ENCODE measurements around the gene TRIM14.

Gene TRIM14

GRCh38 chr9:98101868-98102273, 17.2 kb downstream of the TRIM14 start:
- TF ChIP-seq, protein P1, sequence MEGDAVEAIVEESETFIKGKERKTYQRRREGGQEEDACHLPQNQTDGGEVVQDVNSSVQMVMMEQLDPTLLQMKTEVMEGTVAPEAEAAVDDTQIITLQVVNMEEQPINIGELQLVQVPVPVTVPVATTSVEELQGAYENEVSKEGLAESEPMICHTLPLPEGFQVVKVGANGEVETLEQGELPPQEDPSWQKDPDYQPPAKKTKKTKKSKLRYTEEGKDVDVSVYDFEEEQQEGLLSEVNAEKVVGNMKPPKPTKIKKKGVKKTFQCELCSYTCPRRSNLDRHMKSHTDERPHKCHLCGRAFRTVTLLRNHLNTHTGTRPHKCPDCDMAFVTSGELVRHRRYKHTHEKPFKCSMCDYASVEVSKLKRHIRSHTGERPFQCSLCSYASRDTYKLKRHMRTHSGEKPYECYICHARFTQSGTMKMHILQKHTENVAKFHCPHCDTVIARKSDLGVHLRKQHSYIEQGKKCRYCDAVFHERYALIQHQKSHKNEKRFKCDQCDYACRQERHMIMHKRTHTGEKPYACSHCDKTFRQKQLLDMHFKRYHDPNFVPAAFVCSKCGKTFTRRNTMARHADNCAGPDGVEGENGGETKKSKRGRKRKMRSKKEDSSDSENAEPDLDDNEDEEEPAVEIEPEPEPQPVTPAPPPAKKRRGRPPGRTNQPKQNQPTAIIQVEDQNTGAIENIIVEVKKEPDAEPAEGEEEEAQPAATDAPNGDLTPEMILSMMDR (IDR thresholded peaks at IDR 0.05; ENCODE audit: borderline replicate concordance, control extremely low read depth, extremely low read depth, insufficient read depth, missing control alignments): no peak
- in situ Hi-C loops (cut with MboI; ENCODE audit: low sequenced_read_pairs, unreplicated experiment): no loop called here
- peak; percentile 83 for DNase-seq (ENCODE audit: low spot score)

DNA sequence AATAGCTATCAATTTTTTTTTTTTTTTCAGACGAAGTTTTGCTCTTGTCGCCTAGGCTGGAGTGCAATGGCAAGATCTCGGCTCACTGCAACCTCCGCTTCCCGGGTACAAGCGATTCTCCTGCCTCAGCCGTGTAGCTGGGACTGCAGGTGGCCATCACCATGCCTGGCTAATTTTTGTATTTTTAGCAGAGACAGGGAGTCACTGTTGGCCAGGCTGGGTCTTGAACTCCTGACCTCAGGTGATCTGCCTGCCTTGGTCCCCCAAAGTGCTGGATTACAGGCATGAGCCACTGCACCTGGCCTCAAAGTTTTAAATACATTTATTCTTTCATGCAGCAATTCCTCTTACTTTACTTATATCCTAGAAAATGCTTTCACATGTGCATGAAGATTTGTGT, 17.6 kb downstream of the TRIM14 start:
- DNase-seq (ENCODE audit: low spot score): no peak
- TF ChIP-seq, protein P1 (IDR thresholded peaks at IDR 0.05; ENCODE audit: borderline replicate concordance, control extremely low read depth, extremely low read depth, insufficient read depth, missing control alignments): no peak
- in situ Hi-C loops (cut with MboI; ENCODE audit: low sequenced_read_pairs, unreplicated experiment): no loop called here

DNA sequence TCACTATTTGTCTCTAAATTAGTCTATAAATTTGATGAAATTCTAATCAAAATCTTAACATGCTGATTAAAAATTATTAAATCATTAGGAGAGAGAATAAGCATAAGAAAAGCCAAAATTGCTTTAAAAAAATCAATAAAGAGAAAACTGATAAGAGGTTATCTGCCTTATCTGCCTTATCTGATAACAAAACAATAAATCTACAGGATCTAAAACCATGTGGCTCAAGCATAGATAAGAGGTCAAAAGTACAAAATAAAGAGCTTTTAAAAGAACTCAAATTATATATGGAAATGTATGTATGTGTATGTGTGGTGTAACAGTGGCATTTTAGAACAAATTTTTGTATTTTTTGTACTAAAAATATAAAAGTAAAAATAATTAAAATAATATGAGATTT, 18.6 kb downstream of the TRIM14 start:
- TF ChIP-seq, protein P1 (IDR thresholded peaks at IDR 0.05; ENCODE audit: borderline replicate concordance, control extremely low read depth, extremely low read depth, insufficient read depth, missing control alignments): no peak
- in situ Hi-C loops (cut with MboI; ENCODE audit: low sequenced_read_pairs, unreplicated experiment): no loop called here
- DNase-seq (ENCODE audit: low spot score): no peak

DNA sequence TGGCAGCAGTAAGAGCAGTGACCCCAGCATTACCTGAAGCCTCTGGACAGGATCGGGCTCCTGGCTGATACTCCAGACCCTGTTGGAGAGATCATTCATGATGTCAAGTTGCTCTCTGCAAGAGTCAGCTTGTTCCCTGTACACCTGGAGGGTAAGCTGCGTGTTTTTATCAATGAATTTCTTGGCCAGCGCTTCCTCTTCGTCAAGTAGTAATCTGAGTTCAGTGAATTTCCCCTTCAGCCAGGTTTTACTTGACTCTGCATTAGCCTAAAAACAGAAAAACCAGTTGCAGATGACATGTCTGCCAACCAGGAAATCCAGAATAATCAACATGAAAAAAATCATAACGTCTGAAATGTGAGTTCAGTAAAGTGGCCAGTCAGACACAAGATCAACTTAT, 19.1 kb downstream of the TRIM14 start:
- TF ChIP-seq, protein P1 (IDR thresholded peaks at IDR 0.05; ENCODE audit: borderline replicate concordance, control extremely low read depth, extremely low read depth, insufficient read depth, missing control alignments): no peak
- in situ Hi-C loops (cut with MboI; ENCODE audit: low sequenced_read_pairs, unreplicated experiment): no loop called here
- no peak for DNase-seq (ENCODE audit: low spot score)

DNA sequence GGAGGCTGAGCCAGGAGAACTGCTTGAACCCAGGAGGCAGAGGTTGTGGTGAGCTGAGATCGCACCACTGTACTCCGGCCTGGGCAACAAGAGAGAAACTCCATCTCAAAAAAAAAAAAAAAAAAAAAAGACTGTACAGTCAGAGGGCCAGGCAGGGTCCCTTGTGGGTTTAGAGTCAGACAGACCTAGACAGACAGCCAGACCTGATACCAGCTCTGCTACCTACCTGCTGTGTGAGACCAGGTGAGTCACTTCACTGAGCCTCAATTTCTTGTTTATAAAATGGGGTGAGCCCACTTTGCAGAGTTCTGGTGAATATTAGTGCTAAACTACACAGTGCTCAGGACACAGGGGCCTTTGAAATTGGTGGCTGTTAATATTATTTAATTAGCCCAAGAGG, 19.7 kb downstream of the TRIM14 start:
- TF ChIP-seq, protein P1 (IDR thresholded peaks at IDR 0.05; ENCODE audit: borderline replicate concordance, control extremely low read depth, extremely low read depth, insufficient read depth, missing control alignments): no peak
- in situ Hi-C loops (cut with MboI; ENCODE audit: low sequenced_read_pairs, unreplicated experiment): no loop called here
- no peak for DNase-seq (ENCODE audit: low spot score)

DNA sequence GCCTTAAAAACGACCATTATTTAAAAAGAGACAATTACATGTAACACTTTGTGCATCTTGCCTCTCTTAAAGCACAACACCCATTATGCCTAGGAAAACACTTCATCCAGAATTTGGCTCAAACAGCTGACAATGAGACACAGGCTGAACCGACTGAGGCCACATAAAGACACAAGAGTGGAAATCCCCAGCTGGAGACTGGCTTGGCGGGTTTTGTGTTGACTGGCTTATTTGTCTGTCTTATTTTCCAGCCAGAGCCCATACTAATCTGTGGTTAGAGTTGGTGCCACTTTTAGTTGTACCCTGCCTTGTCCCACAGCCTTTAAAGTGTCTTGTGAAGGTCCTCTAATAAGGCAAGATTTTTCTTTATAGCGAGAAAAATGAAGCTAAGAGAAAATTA, 21.2 kb downstream of the TRIM14 start:
- TF ChIP-seq, protein P1 (IDR thresholded peaks at IDR 0.05; ENCODE audit: borderline replicate concordance, control extremely low read depth, extremely low read depth, insufficient read depth, missing control alignments): no peak
- DNase-seq (ENCODE audit: low spot score): peak; percentile 57
- in situ Hi-C loops (cut with MboI; ENCODE audit: low sequenced_read_pairs, unreplicated experiment): no loop called here

GRCh38 chr9:98096091-98096490, 22.9 kb downstream of the TRIM14 start:
- in situ Hi-C loops (cut with MboI; ENCODE audit: low sequenced_read_pairs, unreplicated experiment): no loop called here
- DNase-seq (ENCODE audit: low spot score): no peak
- TF ChIP-seq, protein P1 (IDR thresholded peaks at IDR 0.05; ENCODE audit: borderline replicate concordance, control extremely low read depth, extremely low read depth, insufficient read depth, missing control alignments): no peak

Measured in GM13976 (cell line).